Fibroblast of skin of left biceps (primary cell): Measurements from ENCODE around the gene LRIT1.

Source experiments
- DNase-seq, 2 experiments: peaks; one replicate each; pipeline ENCODE4 v3.0.0-alpha.2; 2013; ENCODE audit warnings: low read depth in 2 of 2

The LRIT1 gene

DNA sequence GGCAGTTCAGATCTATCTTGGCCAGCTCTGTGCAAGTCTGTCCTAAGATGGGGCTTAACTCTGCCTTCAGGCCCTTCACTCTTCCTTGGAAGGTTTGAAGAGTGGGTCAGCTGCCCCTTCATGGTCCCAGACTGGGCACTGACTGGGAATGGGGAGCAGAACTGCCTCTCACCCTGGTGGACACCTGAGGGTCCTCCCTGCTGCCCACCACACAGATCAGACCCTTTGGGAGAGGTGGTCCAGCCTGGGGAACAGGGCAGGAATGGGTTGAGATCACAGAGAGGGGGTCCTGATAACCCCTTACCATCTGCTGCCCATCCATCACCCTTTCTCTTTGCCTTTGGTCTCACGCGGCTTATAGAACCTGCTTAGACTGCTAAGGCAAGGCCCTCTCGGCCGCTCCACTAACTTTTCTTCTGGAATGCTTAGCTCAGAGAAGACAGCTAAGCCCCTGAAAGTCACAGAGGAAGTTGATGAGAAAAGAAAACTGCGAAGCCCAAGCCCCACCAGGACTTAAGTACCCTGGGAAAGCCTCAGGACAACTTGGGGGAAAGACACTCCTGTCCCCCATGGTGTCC, 47.4 kb downstream of the LRIT1 start:
- no peak for DNase-seq

DNA sequence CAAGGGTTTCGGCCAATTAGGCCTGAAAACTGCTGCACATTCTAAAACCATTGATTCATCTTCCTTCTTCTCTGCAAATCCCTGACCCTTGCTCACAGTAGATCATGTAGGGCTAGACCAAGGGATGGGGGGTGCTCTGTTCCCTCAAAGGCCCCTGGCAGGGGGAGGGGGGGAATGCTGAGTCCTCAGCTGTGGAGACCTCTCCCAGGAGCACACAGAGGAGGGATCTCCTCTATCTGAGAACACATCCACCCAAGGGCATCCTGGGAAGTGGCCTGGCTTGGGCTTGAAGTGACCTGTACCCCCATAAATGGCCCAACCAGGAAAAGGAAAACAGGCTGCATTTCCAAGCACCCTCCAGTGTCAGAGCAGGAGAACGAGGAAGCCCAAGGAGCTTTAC, 48.0 kb downstream of the LRIT1 start:
- DNase-seq = no peak

DNA sequence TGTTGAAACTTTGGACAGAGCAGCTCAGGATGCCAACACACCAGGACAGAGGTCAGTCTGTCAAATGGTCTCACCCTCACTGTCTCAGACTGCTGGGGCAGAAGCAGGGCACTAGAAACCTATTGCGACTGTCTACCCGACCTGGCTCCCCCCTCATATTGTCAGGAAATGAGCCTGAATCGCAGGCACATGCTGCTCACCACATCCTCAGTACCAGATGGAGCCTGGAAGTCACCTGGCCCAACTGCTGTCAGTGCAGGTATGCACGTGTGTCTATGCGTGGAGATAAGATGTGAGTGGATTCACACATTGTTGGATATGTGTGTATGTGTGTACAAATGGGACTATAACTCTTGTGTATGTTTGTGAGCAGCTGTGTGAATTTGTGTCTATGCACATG, 50.2 kb downstream of the LRIT1 start:
- no peak for DNase-seq

DNA sequence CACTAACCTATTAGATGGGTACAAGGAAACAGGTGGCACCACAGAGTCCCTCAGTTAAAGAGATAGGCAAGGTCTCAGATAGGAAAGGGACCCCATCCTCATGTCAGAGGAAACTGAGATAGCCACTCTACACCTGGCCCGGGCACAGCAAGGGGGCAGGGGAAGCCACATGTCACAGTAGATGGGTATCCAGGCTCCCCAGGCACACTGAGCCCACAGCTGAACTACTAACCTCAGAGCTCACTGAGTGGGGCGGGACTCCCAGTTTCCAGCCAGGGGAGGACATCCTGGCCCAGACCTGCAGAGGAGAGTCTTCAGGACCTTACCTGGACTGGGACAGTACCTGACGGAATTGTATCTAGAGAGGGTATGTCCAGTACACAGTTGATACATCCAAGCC, 50.7 kb downstream of the LRIT1 start:
- no peak for DNase-seq

DNA sequence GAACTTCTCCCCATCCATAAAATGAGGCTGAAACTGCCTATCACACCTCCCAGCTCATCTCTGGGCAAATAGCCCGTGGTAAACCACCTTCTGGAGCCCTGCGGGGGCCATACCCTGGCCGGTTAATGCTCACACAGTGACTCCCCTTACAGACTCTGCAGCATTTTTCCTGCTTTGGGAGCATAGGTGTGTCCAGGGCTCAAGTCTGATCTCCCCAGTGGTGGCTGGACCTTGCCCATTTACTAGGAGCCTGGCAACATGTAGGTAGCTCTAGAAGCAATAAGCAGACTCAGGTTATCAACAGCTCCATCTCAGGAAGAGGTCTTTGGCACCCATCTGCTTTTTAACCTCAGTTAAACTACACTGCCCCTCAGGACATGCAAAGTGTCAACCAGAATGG, 52.5 kb downstream of the LRIT1 start:
- DNase-seq = no peak

DNA sequence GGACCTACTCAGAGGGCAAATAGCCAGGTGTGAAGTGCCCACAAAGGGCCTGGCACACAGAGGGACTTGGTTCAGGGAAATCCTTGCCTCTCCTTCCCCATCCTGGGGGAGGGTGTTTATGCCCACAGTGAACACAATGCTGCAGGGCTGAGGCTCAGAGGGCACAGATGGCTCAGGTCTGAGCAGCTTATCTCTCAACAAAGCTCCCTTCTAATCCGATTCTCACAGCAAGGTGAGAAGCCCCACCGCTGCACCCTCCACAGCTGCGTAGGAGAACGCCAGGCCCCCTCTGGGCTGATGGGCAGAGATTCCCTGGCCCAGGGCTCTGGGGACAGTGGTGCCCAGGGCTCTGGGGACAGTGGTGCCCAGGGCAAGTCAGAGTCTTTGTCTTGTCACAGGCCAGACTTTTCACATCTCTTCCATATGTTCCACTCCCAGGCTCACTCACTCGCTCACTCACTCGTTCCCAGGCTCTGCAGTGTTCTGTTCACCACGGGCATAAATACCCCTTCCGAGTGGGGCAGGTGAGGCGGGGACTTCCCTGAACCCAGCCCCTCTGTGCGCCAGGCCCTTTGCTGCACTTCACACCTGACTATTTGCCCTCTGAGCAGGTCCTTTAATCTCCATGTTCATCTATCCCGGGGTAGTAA, 55.7 kb downstream of the LRIT1 start:
- no peak for DNase-seq

DNA sequence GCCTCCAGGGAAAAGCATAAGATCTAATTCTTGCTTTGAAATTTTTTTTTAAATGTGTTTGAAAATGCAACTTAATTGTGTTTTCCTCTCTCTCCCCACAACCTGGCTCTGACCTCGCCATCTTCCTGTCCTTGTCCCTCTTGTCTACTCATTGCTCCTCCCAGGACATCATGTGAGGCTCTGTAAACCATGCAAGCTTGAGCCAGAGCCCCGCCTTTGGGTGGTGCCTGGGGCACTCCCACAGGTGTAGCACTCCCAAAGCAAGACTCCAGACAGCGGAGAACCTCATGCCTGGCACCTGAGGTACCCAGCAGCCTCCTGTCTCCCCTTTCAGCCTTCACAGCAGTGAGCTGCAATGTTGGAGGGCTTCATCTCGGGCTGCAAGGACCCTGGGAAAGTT, 56.8 kb downstream of the LRIT1 start:
- no peak for DNase-seq

DNA sequence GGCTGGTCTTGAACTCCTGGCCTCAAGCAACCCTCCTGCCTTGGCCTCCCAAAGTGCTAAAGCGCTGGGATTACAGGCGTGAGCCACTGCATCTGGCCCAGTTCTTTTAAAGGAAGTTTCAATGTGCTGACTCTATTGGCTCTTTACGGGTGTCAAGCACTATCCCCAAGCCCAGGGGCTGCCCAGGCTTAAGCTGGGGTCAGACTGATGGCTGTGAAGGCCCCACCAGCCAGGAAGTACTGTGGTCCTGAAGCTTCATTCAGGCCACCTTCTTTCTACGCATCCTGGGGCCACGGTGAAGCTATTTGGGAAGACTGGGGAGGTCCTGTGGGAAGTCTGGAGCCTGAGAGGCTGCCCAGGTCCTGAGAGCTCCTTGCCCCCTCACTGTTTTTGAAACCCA, 59.7 kb downstream of the LRIT1 start:
- no peak for DNase-seq
